HG03378 (cell line): ENCODE data around the gene PANK4.

ENCODE experiments used
- ATAC-seq: cut with Tn5 transposase; IDR thresholded peaks from one replicate; pipeline ENCODE4 v1.9.1; 2021; ENCODE audit warnings: mild to moderate bottlenecking, moderate library complexity; ENCODE audit not compliant: unreplicated experiment

The PANK4 gene

GRCh38 chr1:2480236-2480985 is 46.0 kb downstream of the PANK4 start:
- ATAC-seq, result no peak

- no peak for ATAC-seq
Observed at GRCh38 chr1:2479618-2480017, 46.8 kb downstream of the PANK4 start.

- ATAC-seq, result no peak
Observed at GRCh38 chr1:2479186-2479585, 47.2 kb downstream of the PANK4 start.

- ATAC-seq, result no peak
Observed at GRCh38 chr1:2477791-2478499, 48.5 kb downstream of the PANK4 start.

GRCh38 chr1:2477309-2477708 is 49.1 kb downstream of the PANK4 start:
- no peak for ATAC-seq

GRCh38 chr1:2476061-2476999 is 50.1 kb downstream of the PANK4 start, which contains the start of gene PLCH2:
Gene PLCH2, plus strand, starts transcription at chr1:2476289. Its CDS starts 300 bp downstream, at chr1:2476589.
- no peak for ATAC-seq

GRCh38 chr1:2475571-2475970 is 50.8 kb downstream of the PANK4 start:
- ATAC-seq, result no peak

- no peak for ATAC-seq
Observed at GRCh38 chr1:2474933-2475371, 51.4 kb downstream of the PANK4 start.

- ATAC-seq, result no peak
Observed at GRCh38 chr1:2474104-2474844, 52.1 kb downstream of the PANK4 start.

GRCh38 chr1:2473198-2473597 is 53.2 kb downstream of the PANK4 start:
- no peak for ATAC-seq

- no peak for ATAC-seq
Observed at GRCh38 chr1:2472561-2473177, 53.7 kb downstream of the PANK4 start.

- ATAC-seq, result no peak
Observed at GRCh38 chr1:2472109-2472508, 54.3 kb downstream of the PANK4 start.

- no peak for ATAC-seq
Observed at GRCh38 chr1:2471587-2472001, 54.8 kb downstream of the PANK4 start.

- no peak for ATAC-seq
Observed at GRCh38 chr1:2471159-2471471, 55.3 kb downstream of the PANK4 start.

GRCh38 chr1:2470290-2471158 is 55.9 kb downstream of the PANK4 start:
- ATAC-seq, result no peak

- ATAC-seq, result no peak
Observed at GRCh38 chr1:2469103-2469940, 57.1 kb downstream of the PANK4 start.

- no peak for ATAC-seq
Observed at GRCh38 chr1:2468540-2468939, 57.9 kb downstream of the PANK4 start.

GRCh38 chr1:2468041-2468472 is 58.3 kb downstream of the PANK4 start:
- ATAC-seq, result no peak
